Activated T-cell treated with anti-CD3 and anti-CD28 coated beads, Interleukin-2, amount 50 U/mL, for 48 hours (primary cell): ENCODE measurements around the gene NFATC3.

Source experiments
- DNase-seq, 2 experiments: peaks; one replicate each; pipeline ENCODE4 v3.0.0-alpha.2; 2020

NFATC3 gene

GRCh38 chr16:68233085-68233834 lies 148.1 kb downstream of the NFATC3 start:
- DNase-seq = peak in 1 of 2 experiments; percentile 29

- DNase-seq = no peak
Observed at GRCh38 chr16:68233835-68234187, 148.6 kb downstream of the NFATC3 start.

GRCh38 chr16:68234188-68235107 lies 149.3 kb downstream of the NFATC3 start:
- DNase-seq = peak in 1 of 2 experiments; percentile 28

GRCh38 chr16:68235108-68235886 lies 150.1 kb downstream of the NFATC3 start:
- no peak for DNase-seq

- DNase-seq = no peak
Observed at GRCh38 chr16:68235887-68236136, 150.6 kb downstream of the NFATC3 start, which contains the start of gene ESRP2. Gene ESRP2 (minus strand): TSS chr16:68236127. CDS start chr16:68236045, 82 bp downstream.

- peak; percentile 52 to 64 for DNase-seq
Observed at GRCh38 chr16:68236137-68236825, 151.1 kb downstream of the NFATC3 start.

GRCh38 chr16:68236826-68237242 lies 151.7 kb downstream of the NFATC3 start:
- DNase-seq = no peak

- peak; percentile 94 to 95 for DNase-seq
Observed at GRCh38 chr16:68237243-68238028, 152.3 kb downstream of the NFATC3 start.

GRCh38 chr16:68238029-68238345 lies 152.8 kb downstream of the NFATC3 start:
- DNase-seq = no peak

- DNase-seq = no peak
Observed at GRCh38 chr16:68242085-68242484, 156.9 kb downstream of the NFATC3 start.

- DNase-seq = no peak
Observed at GRCh38 chr16:68242926-68243858, 158.0 kb downstream of the NFATC3 start.

- DNase-seq = no peak
Observed at GRCh38 chr16:68244481-68244902, 159.3 kb downstream of the NFATC3 start.

- peak; percentile 98 to 99 for DNase-seq
Observed at GRCh38 chr16:68244903-68245853, 160.0 kb downstream of the NFATC3 start, which contains the start of gene PLA2G15. Gene PLA2G15 (plus strand): TSS chr16:68245373. CDS start chr16:68245427, 54 bp downstream.

- no peak for DNase-seq
Observed at GRCh38 chr16:68246121-68246520, 161.0 kb downstream of the NFATC3 start.

GRCh38 chr16:68246666-68247065 lies 161.5 kb downstream of the NFATC3 start:
- no peak for DNase-seq

- no peak for DNase-seq
Observed at GRCh38 chr16:68247400-68247799, 162.2 kb downstream of the NFATC3 start.

GRCh38 chr16:68247932-68248331 lies 162.8 kb downstream of the NFATC3 start:
- DNase-seq = no peak

- no peak for DNase-seq
Observed at GRCh38 chr16:68249371-68249770, 164.2 kb downstream of the NFATC3 start.

GRCh38 chr16:68250951-68251350 lies 165.8 kb downstream of the NFATC3 start:
- no peak for DNase-seq
